Activated naive CD4-positive, alpha-beta T cell (primary cell): ENCODE results near the gene CD40.

Source experiments
- DNase-seq, 4 experiments: peaks; one replicate each; lab custom pipeline; 2025; lab: John Stamatoyannopoulos, UW

CD40 gene

GRCh38 chr20:46148313-46149208 is 30.4 kb downstream of the CD40 start:
- no peak for DNase-seq

GRCh38 chr20:46150943-46151342 is 32.8 kb downstream of the CD40 start:
- no peak for DNase-seq

- no peak for DNase-seq
Observed at GRCh38 chr20:46151936-46152335, 33.8 kb downstream of the CD40 start.

GRCh38 chr20:46152824-46153586 is 34.9 kb downstream of the CD40 start:
- no peak for DNase-seq

GRCh38 chr20:46154305-46154704 is 36.2 kb downstream of the CD40 start:
- no peak for DNase-seq

DNA sequence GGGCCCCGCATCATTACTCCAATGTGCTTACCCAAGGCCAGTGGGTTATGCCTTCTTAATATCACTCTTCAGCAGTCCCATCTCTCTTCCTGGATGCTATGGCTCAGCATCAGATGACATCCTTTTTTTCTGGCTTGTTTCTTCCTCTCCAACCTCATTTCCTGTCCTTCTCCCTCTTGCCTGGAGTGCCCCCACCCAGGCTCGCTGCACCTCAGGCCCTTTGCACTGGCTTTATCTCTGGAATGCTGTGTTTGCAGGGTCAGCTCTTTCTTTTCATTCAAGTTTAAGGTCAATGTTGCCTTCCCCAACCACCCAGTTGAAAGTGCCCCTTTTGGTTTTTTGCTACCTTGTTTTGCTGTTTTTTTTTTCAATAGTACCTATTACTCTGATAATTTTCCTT is 36.7 kb downstream of the CD40 start:
- no peak for DNase-seq

DNA sequence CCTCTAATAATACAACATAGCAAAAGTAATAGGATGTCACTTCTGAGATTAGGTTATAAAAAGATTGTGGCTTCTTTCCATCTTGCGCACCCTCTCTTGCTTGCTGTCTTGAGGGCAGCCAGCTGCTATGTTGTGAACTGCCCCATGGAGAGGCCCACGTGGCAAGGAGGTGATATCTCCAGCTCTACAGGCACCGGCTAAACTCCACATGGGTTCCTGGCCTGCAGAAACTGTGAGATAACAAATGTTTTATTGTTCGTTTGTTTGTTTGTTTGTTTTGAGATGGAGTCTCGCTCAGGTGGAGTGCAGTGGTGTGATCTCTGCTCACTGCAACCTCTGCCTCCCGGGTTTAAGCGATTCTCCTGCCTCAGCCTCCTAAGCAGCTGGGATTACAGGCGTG is 38.0 kb downstream of the CD40 start:
- DNase-seq: no peak

DNA sequence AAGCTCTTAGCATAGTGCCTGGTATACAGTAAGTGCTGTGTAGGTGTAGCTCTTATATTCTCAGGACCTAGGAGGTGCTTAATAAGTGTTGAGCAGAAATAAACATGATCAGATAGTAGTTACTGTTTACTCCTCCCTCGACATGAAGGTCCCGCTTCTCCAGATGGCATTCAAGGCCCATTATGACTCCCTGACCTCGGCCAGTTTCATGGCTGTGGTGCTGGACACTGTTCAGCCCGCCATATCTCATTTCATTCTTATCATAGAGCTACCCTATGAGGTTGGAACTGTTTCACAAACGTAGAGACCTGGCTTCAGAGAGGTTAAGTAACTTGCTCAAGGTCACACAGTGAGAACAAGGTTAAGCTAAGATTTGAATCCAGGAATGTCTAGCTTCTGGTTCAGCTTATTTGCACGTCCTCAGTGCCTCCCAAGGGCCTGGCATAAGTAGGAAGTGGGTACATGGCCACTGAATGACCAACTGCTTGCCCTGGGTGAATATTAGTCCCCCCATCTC is 39.0 kb downstream of the CD40 start:
- DNase-seq: no peak

DNA sequence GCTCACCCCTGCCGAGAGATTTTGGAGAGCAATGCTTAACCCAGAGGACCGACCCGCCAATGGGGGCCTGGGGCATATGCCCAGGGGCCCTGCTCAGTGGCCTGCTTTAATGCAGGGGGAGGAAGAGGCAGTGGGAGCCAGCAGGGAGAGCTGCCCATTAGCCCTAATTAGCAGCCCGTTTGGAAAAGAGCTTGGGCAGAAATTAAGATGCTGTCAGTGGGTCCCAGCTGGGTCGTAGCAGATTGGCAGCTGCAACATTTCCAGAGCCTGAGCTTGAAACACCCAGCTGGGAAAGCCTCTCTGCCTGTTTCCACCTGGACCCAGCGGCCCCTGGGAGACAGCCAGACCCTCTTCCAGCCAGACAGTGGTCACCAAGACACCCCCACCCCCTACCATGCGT is 39.5 kb downstream of the CD40 start:
- DNase-seq: no peak

DNA sequence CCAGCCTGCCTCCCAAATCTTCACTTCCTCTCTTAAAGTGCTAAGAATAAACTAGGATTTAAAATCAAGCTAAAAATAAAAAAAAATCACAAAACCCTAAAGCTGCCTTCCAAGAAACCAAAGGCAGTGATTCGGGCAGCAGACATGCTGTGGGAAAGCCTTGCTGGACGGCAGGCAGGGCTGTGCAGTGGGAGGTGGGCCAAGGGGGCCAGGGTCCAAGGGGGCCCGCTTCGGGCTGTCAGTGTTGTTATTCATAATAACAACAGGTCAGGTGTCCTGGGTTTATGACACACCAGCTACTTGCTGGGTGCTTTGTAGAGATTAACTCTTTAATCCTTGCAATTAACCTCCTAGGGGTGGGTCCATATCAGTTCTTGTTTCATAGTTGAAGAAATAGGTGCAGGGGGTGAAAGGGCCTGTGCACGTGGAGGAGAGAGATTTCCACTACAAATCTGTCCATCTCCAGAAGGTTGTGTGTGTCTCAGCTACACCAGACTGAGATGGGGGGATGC is 40.4 kb downstream of the CD40 start:
- DNase-seq: no peak

- no peak for DNase-seq
Observed at GRCh38 chr20:46159101-46159897, 41.2 kb downstream of the CD40 start.

GRCh38 chr20:46160661-46161060 is 42.5 kb downstream of the CD40 start:
- DNase-seq: no peak

DNA sequence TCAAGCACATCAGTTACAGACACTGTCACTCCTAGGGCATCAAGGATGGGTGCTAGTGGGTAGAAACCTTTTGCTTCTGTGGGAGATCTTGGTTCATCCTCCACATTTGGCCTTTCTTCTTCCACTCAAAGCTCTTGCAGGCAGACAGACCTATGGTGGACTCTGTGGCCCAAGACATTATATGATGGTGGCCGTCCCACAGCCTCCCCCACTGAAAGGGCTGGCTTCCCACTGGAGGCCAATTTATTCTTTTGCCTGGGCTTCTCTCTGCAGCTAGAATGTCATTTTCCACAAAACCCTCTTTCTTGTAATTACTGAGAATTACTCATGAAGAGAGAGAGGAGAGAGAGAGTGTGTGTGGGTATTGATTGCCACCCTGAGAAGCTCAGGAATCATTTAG is 43.8 kb downstream of the CD40 start:
- DNase-seq: no peak

DNA sequence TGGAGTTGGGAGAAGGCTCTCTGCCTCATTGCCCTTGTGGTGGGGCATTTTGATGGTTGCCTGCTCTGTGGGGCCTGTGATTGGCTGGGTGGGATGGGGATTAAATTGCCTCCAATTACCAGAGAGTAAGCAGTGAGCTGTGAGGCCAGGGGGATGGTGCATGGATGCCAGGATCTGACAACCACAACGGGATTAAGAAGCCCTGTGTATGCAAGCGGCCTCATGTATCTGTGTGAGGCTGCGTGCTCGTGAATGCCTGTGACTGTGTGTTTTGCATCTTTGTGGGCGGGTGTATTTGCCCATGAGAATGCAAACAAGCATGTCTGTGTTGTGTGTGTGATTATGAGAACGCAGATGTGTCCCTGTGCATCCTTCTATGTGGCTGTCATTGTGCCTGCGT is 46.1 kb downstream of the CD40 start:
- no peak for DNase-seq

- DNase-seq: no peak
Observed at GRCh38 chr20:46167080-46167479, 49.0 kb downstream of the CD40 start.

DNA sequence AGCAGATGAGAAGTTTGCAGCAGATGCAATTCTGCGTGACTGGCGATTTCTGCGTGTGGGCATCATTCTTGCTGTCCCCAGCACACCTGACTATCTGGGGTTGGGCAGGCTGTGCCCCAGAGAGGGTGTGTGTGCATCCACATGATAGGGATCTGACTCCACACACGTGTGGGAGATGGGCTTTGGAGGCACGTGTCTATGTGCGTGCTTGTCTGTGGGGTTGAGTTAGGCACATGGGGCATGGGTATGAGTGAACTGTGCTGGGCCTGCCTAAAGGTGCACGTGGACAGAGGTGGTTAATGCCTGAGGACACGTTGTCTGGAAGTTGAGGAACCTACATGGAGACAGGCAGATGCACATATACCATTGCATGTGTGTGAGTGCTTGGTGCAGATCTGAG is 50.3 kb downstream of the CD40 start:
- no peak for DNase-seq

GRCh38 chr20:46169245-46170171 is 51.4 kb downstream of the CD40 start:
- DNase-seq: no peak

- no peak for DNase-seq
Observed at GRCh38 chr20:46171476-46171875, 53.4 kb downstream of the CD40 start.

DNA sequence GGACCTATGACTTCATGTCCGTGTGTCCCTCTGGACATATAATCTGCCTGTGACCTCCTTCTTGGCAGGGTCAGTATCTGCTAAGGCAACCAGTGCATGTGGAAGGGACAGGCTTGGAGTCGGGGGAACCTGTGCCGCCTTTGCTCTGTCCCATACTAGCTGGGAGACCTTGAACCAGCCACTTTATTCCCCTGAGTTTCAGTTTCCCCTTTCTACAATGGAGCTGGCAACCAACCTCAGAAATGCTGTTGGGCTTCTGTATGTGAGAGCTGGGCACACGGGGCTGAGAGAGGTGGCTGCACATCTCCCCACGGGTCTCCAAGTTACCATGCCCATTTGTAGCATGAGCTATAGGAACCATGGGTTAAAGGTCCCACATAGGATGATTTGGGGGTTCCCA is 53.8 kb downstream of the CD40 start:
- DNase-seq: no peak

DNA sequence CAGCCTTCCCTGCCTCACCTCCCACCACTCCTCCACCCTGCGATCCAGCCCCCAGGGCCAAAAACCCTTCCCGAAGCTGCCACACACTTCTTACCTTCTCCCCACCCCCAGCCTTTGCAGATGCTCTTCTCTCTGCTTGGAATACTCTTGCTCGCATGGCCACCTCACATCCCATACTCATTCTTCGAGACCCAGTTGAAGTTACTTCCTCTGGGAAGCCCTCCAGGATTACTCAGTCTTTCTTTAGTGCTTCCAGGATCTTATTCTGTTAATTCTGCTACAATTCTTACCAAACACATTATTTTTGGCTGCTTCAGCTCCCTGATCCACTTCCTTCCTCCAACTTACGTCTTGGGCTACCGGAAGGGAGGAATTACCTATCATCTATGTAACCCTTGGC is 54.3 kb downstream of the CD40 start:
- DNase-seq: no peak

DNA sequence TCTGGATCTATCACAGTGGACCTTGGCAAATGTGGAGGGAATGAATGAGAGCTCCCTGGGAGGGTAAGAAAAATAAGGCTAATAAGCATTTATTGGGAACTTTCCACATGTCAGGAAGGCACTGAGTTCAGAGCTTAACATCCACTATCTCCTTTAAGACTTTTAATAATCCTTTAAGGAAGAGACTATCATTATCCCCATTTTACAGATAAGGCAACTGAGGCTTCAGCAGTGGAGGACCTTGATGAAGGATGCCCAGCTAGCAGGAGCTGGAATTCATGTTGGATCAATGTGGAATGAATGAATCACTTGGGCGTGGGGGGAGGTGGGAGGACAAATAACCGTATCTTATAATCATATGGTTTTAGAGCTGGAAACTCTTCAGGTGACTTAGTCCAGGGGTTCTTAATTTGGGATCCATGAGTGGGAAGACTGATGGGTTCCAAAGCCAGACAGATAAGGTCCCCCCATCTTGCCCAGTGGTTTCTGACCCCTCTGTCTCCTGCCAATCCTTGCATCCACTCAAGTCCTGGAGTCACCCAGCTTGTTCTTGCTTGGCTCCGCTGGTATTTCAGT is 54.9 kb downstream of the CD40 start:
- no peak for DNase-seq
